NCI-H1930 (cell line): ENCODE results near the gene TUBB2B.
"Not testable (repeated sequence)": the region's sequence is repeated elsewhere in the genome, so short reads cannot be mapped to it uniquely, and the experiment has no call there.

Experiments
- DNase-seq, 2 experiments: peaks; one replicate each; lab custom pipeline; 2025; lab: John Stamatoyannopoulos, UW

TUBB2B gene

DNA sequence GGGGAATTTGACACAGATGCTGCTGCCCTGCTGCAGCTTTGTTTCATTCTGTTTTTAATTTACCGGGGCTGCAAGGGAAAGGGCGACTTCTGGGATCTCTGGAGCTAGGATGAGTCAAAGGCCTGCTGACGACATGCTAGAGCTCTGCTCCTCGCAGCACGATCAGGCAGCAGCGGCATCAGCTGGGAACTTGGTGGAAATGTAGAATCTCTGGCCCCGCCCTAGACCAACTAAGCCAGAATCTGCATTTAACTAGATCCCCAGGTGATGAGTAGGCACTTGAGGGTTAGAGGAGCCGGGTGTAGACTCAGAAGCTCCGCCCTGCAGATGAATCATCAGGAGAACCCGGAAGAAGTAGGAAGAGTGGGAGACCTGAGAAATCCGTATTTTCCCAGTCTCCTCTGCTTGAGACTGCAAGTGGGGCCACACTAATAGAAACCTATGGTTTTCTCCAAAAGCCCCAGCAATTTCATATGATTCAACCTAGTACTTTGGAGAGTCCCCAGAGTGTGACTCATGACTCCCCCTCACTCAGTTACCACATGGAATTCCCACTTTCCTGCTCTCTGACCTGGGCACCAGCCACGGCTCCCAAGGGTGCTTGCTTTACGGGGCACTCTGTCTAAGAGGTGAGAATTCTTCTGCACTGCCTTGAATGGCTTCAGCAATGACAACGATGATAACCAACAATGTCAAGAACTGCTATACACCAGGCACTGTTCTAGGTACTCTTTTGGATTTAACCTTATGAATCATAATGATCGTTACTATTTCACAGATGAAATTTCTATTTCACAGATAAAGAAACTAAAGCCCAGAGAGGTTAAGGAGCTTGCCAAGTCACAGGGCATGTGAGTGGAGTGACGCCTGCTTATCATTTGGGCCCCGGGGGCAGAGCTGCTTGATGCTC, 18.1 kb downstream of the TUBB2B start:
- DNase-seq: no peak

DNA sequence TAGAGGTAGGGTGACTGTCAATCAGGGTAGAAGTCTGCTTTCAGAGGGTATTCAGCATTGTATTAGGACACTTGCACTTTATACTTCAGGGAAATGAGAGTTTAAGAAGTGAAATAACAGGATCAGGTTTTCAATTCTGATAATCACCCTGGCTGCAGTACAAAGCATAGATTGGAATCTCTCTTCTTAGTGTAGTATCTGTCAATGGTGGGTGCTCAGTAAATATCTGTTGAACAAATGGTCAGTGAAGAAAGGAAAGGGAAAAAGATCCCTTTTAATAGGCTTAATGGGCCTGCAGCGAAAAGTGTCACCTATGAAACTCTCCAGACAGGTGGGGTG, 18.7 kb downstream of the TUBB2B start:
- no peak for DNase-seq

DNA sequence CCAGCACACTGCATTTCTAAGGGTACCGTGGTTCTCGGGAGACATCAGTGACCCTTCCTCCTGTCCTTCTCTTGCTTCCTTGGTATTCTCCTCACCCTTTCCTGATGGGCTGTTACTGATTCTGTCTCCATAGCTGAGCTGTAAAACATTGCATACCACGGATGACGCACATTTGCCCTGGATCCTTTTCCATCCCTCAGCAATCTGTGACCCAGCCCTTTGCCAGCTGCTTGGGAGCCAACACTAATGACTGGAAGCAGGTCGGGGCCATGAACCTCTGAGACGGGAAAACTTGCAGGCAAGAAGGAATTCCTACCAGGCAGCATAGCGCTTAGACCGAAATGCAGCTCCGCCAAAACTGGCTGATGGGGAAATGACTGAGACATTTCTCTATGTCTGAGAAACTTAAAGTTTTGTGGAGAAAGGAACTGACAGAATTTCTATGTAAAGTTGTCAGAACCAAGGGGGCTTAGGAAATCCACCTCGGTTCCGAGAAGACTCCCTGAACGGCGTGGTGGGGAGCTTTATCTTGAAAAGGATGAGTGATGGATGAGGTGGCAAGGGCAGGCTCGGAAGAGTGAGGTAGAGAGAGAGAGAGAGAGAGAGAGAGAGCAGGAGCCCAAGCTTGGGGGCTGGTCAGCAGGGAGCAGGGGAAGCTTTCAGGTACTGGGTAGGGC, 19.2 kb downstream of the TUBB2B start:
- DNase-seq: no peak

DNA sequence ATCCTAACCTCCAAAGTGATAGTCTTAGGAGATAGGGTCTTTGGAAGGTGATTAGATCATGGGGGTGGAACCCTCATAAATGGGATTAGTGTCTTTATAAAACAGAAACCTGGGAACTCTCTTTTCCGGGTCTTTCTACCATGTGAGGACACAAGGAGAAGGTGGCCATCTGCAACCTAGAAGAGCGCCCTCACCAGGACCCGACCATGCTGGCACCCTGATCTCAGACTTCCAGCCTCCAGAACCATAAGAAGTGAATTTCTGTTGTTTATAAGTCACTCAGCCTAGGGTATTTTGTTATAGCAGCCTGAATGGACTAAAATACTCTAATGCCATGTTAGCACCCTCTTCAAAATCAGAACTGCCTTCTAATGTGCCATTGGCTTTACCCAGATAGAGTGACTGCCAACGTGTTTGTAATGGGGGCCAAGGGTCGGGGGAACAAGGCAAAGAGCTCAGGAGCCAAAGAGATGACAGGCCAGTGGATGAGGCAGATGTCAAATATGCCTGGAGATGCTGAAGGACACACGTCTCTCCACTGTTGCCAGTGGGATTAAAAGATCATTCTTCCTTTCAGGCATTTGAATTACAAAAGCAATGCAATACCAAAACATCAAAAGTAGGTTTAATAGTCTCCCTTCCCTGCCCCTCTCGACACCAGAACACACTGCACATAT, 21.0 kb downstream of the TUBB2B start:
- DNase-seq: no peak

DNA sequence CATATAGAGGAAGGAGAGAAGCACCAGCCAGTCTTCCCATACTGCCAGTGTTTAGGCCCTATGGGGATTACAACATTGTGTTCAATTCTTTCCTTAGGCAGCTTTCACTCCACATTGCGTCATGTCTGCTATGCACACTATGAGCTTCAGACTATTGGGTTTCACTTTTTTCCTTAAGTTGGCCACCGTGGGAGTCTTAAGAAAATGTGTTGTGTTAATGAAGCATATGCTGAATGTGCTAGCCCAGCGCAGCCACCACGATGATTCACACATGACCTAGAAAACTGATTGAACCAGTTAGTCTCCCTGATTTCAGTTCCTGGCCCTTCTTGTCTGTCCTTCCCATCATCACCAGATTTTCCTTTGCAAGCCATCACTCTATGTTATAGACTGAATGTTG, 21.5 kb downstream of the TUBB2B start:
- no peak for DNase-seq

DNA sequence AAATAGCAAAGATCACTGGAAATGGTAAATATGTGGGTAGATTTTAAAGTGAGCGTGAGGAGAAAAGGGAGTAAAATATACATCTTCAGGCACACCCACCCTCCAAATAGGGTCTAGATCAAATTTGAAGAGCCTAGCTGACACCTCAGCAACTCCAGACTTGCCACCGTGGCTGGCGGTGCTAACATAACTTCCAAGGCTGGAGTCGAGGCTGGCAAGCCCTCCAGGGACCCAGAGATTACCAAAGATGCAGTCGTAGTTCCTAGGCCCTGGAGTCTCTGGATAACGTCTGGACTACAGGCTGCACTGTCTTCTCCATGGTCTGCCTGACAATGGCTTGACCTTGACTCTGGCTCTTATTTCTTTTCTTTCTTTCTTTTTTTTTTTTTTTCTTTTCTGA, 22.5 kb downstream of the TUBB2B start:
- no peak for DNase-seq

DNA sequence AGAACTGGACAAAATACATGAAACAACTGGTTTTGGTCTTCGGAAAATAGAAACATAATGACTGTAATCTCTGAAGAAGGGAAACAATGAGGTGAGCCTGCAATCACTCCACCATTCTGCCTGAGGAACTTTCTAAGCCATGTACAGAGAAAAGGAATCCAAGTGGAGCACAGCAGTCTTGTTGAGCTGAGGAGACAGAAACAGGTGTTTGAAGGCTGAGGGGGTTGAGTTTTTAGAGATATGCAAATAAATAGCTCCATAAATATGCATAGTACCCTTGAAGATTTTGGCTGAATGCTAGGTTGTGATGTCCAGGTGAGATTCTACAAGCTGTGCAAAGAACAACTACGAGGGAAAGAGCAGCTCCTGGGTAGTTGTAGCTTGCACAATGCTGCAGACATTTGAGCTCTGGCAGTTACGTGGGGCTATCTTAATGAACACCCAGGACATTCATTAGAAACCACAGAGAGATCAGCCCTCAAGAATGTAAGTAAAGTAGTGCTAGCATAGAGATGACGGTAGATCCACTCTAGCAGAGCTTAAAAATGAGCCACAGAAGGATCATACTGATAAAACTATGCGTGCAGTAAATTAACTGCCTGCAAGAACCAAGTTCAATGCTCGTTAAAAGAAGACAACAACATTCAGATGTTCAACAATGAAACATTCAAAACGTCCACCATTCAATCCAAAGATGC, 24.3 kb downstream of the TUBB2B start:
- no peak for DNase-seq

DNA sequence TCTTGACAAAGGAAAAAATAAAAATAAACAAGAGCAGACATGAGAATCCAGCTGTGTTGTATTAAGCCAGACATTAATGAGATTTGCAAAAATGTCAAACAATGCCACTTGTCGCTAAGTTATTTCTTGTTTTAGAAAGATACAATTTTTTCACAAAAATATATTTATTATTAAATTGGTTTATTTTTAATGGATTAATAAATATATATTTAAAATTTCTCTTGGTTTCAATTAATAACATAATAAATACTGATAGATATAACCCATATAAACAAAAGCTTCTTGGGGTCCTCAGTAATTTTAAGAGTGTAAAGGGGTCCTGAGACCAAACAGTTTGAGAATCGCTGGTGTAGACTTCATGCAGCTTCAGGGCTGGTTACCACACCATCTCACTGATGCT, 26.1 kb downstream of the TUBB2B start:
- no peak for DNase-seq

DNA sequence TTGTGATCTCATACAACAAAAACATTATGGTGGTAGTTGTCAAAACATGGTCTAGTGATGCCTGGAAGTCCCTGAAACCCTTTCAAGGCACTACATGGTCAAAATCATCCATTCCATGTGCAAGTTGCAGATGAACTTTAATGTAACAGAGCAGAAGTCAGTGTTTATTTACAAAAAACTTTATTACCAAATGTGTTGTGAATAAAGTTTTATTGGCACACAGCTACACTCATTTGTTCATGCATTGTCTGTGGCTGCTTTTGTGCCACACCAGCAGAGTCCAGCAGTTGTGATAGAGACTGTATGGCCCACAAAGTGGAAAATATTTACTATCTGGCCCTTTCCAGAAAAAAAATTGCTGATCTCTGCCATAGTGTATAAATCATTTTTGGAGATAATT, 26.8 kb downstream of the TUBB2B start:
- DNase-seq: no peak

DNA sequence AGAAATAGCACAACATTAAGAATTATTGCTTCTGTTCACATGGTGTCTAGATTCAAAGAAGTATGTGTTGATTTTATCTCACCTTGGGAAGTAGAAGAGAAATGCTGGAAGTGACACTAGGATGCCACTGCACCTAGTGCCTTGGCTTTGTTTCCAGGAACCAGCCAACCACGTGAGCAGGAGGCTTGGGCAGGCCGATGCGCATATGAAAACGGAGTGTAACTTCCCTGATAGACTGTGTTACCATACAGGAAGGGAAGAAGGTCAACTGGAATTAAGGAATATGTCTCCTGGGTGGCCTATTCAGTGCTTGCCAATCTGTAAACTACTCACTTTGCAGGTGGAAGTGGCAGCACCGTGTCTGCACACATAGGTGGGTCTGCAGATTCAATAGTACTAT, 28.1 kb downstream of the TUBB2B start:
- no peak for DNase-seq

DNA sequence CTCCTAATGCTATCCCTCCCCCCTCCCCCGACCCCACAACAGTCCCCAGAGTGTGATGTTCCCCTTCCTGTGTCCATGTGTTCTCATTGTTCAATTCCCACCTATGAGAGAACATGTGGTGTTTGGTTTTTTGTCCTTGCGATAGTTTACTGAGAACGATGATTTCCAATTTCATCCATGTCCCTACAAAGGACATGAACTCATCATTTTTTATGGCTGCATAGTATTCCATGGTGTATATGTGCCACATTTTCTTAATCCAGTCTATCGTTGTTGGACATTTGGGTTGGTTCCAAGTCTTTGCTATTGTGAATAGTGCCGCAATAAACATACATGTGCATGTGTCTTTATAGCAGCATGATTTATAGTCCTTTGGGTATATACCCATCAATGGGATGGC, 29.7 kb downstream of the TUBB2B start:
- DNase-seq: not testable (repeated sequence)

DNA sequence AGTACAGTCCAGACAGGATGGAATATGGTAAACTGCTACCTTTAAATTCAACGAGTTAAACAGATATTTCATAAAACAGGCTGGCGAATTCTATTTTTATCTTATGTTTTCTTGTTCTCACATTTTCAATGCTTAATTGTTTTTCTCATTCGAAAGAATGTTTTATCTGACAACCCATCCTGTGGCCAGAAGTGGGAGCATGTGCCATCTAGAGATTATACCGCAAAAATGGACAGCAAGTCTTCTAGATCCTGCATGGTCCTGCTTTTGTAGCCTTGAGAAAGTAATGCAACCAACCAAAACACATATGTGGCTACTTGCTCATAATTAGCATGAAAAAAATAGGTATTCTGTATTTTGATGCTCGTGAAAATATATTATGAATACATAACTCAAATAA, 30.7 kb downstream of the TUBB2B start:
- no peak for DNase-seq

DNA sequence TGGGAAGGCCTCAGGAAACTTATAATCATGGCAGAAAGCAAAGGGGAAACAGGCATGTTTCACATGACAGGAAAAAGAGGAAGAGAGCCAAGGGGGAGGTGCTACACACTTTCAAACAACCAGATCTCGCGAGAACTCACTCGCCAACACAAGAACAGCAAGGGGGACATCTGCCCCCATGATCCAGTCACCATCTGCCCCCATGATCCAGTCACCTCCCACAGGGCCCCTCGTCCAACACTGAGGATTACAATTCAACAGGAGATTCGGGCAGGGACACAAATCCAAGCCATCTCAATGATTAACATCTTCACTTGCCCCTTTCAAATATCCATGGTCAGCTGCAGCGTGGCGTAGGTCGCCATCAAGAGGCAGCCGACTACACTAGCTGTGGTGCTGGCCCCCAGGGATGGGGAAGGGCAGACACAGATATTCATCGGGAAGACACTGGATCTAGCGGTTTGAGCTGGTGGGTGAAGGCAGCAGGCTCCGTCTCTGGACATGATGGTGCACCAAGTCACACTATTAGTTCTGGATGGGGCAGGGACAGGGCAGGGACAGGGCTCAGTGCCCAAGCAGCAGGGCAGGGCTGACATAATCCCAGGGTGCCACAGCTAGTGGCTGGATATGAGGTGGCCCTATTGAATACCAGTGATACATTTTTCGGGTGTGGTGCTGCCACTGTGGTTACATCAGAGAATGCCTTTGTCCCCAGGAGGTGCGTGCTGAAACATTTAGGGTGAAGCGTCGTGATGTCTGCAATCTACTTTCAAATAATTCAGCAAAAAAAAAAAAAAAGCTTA, 31.6 kb downstream of the TUBB2B start:
- DNase-seq: peak; percentile 74 to 83

DNA sequence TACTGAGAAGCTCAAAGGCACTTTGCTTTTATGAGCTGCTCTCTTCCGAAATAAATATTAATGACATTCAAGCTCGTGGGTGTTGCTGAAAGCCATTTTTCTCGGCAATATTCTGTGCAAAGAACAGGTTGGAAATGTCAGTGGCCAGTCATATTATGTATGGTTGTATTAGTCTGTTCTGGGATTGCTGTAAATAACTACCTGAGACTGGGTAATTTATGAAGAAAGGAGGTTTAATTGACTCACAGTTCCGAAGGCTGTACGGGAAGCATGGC, 32.1 kb downstream of the TUBB2B start:
- no peak for DNase-seq

DNA sequence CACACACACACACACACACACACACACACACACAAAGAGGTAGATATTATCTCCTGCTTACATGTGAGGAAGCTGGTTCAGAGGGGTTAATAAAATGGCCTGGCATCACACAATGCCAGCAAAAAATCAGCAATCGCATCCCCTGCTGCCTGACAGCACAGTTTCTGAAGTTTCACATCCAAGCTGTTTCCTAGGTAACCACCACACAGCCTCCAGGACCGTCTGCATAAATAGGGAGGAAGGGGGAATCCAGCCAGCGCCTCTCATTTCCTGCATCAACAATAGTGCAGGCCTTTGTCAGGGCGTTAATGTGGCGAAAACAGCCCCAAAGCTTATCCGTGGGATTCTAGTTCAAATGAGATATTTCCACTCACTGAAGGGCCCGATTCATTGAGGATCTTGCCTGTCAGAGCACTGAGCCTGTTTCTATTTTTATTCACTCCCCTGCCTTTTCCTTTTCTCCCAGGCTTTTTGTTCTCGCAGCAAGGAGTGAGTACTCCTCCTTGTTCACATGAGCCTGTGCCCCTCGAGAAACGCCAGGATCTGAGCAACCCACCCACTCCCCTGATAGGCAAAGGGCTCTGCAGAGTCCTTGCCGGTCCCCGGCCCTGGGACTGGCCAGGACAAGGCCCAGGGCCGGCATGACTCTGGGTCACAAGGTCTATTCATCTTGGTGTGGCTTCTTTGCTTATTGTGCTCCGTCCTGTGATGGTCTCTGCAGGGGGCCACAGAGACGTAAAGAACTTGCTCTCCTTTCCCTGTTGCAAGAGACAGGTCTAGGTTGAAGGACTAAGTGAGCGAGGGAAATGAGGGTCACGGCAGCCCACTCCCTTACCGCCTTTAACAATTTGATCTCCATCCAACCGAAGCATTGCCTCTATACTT, 32.7 kb downstream of the TUBB2B start:
- DNase-seq: peak in 1 of 2 experiments; percentile 4

DNA sequence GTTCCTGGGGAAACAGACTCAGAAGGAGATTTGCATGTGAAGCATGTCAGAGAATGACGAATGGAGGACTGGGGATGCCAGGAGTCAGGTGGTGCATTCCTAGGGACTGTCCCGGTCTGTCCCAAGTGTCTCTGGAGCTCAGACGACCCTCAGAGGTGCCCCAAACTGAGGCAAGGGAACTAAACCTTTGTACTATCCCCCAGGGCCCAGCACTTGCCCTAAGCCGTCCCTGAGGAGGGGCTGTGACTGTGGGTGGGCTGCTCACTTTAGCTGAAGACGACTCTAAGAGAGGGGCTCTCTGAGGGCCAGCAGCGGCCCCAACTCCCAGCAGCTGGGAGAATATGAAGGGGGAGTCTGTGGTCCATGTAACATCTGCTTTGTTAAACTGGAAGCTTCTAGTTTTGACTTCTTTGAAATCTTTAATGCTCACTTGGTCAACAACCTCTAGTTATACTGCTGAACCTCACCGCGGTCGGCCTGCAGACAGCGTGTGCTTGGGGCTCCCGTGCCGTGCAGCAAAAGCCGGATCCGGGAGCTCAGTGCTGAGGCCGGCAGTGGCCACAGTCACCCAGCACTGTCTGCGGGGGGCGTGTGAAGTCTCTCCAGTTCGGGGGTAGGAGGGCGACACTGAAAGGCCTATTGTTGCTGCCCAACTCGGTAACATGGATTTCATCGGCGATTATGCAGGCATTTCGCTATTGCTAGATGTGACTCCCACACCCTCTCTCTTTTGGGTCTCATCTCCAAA, 34.2 kb downstream of the TUBB2B start:
- no peak for DNase-seq

DNA sequence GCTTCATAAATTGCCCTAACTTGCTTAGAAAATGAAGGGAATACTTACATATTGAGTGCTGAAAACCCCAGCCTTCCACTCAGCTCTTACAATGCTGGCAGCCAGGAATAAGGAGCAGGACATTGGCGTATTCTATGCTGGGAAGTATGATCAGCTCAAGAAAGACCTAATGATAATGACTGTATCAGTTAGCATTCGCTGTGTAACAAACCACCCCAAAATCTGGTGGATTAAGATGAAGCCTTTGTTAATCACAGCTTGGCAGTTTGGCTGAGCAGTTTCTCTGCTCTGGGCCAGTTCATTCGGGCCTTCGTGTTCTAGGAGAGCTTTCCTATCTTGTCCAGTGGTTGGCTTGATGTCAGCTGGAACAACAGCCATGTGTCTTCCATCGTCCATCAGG, 36.7 kb downstream of the TUBB2B start:
- DNase-seq: no peak

DNA sequence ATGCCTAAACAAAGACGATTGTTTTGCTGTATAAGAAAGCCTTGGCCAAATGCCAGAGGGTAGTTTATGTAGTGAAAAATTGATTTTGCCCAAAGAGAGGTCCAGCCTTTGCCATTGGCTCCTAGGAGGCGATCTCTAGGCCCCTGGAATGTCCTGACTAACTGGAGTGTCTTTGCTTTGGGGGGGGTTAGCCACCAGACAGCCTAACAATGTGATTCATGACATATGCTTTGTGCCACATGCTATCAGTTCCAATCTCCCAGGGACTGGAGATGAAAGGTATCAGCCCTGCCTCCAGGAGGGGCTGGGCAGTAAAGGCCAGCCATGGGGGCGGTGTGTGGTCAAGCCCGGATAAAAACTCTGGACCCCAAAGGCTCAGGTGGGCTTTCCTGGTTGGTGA, 37.4 kb downstream of the TUBB2B start:
- DNase-seq: no peak

DNA sequence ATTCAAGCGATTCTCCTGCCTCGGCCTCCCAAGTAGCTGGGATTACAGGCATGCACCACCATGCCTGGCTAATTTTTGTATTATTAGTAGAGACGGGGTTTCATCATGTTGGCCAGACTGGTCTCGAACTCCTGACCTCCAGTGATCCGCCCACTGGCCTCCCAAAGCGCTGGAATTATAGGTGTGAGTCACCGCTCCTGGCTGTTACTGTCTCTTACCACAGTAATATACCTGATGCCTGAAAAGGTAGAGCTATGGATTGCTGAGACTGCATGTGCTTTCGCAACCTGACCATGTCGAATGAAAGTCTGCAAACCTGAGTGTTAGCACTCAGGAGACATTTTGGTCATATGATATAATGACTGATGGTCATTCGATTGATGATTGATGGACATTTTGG, 38.3 kb downstream of the TUBB2B start:
- not testable (repeated sequence) for DNase-seq

DNA sequence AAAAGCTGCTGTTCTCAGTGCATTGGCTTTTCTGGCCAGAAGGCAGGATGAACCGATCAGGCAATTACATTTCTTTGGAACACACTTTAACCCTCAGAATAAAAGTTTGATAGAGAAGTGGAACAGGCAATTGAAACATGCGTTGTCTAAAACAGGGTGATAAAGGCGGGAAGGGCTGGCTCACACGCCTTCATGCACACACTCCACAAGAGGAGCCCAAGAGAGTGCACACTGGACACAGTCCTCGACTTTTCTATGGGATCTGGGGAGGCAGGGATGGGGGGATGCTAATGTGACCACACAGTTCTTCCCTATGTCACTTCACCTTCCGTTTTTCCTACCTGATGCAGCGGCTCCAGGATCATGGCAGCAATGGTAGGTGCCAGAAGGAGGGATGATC, 39.2 kb downstream of the TUBB2B start:
- DNase-seq: no peak
